Activated CD4-positive, alpha-beta memory T cell treated with anti-CD3 and anti-CD28 coated beads for 36 hours (primary cell): Measurements from ENCODE around the gene ZNF692. TPM values are rescaled to one million over a fixed set of nuclear protein-coding genes. Genes with fewer than 3 reads are reported as not detected.

Experiments
- CTCF ChIA-PET: fragments of 350-600 bp; sonication (Branson Sonifier 250); formaldehyde crosslinking; loops from one replicate; lab custom pipeline; 2021; ENCODE audit warnings: antibody characterized with exemption, inconsistent platforms; lab: Charles Lee
- POLR2A ChIA-PET: fragments of 350-600 bp; sonication (Branson Sonifier 250); formaldehyde crosslinking; loops from one replicate; lab custom pipeline; 2021; ENCODE audit warnings: antibody characterized with exemption; lab: Charles Lee
- DNase-seq: peaks from one replicate; pipeline ENCODE4 v3.0.0-alpha.2; 2020
- H3K27ac Mint-ChIP-seq: one replicate; pipeline ENCODE4 v1.8.0; 2021; ENCODE audit warnings: mixed read lengths
- H3K27me3 Mint-ChIP-seq: one replicate; pipeline ENCODE4 v1.8.0; 2021; ENCODE audit warnings: mixed read lengths
- H3K36me3 Mint-ChIP-seq: one replicate; pipeline ENCODE4 v1.8.0; 2021; ENCODE audit warnings: mixed read lengths
- H3K4me1 Mint-ChIP-seq: one replicate; pipeline ENCODE4 v1.8.0; 2021; ENCODE audit warnings: low read depth, mixed read lengths
- H3K4me3 Mint-ChIP-seq: one replicate; pipeline ENCODE4 v1.8.0; 2021; ENCODE audit warnings: mild to moderate bottlenecking, mixed read lengths
- H3K9me3 Mint-ChIP-seq: one replicate; pipeline ENCODE4 v1.8.0; 2021; ENCODE audit warnings: mixed read lengths
- intact Hi-C: fragments of 100-400 bp; cut with micrococcal nuclease; formaldehyde crosslinking; loops from one replicate; pipeline ENCODE4 v1.15.1; 2023
- total RNA-seq, 2 experiments: library from RNA; stranded (reverse); gene quantifications; one replicate each; pipeline ENCODE4 v1.2.3, GENCODE V29; 2021

Gene ZNF692
- total RNA-seq, 2 experiments from 2014 or later: 60.4 to 65.9 TPM

DNA sequence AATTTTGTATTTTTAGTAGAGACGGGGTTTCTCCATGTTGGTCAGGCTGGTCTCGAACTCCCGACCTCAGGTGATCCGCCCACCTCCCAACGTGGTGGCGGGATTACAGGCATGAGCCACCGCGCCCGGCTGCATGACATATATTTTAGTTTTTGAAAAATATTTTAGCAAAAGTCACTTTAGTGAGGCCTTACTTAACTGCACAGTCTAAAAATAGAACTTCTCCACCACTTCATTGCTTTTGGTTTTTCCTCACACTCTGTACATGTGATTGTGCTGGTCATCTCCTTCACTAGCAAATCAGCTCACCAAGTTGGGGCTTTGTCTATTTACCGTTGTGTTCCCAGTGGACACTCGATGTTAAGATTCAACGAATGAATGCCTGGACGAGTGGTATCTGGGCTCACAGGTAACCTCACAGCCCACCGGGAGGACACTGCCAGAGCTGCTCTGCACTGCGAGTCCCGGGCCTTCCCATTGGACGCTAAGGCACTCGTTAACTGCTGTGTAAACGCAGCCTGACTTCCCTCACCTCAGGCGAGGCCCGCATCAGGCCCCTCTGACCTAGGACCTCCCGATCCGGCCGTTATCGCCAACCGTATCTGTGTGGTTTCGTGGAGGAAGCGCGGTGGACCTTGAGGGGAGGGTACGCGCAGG lies 14.0 kb upstream of the ZNF692 start:
- Mint-ChIP-seq H3K36me3 (peaks cover 10% of the 10 kb centered on the region), H3K27me3 (peaks cover 8% of the 10 kb centered on the region), H3K4me1 (peaks cover 24% of the 10 kb centered on the region), H3K27ac (peak overlapping the region; percentile 92), H3K9me3 (peaks cover 3% of the 10 kb centered on the region), H3K4me3 (peak overlapping the region; percentile 91)
- DNase-seq: peak; percentile 75
- intact Hi-C loops: loop anchor here (1.0 kb wide), 4 partner anchors 10 to 35 kb away; partner anchors contain the start of genes PGBD2, ZNF672 and ZNF692
- ChIA-PET POLR2A (interaction anchor here (1.5 to 2.4 kb wide), 4 partner anchors 10 to 47 kb away, joined by 10 to 17 read pairs (median 12); partner anchors contain the start of genes SH3BP5L, ZNF672 and ZNF692), CTCF (interaction anchor here (0.8 to 2.4 kb wide), 8 partner anchors 9 to 66 kb away, joined by 3 to 22 read pairs (median 3); partner anchors contain the start of genes SH3BP5L and ZNF692)

GRCh38 chr1:248871837-248872401 lies 13.0 kb upstream of the ZNF692 start:
- intact Hi-C loops: no loop called here
- Mint-ChIP-seq H3K4me3 (no peak overlapping the region), H3K4me1 (peaks cover 24% of the 10 kb centered on the region), H3K9me3 (peaks cover 3% of the 10 kb centered on the region), H3K27ac (no peak overlapping the region), H3K27me3 (peaks cover 8% of the 10 kb centered on the region), H3K36me3 (peaks cover 10% of the 10 kb centered on the region)
- CTCF ChIA-PET: interaction anchor here (1.2 kb wide), 1 partner anchor 48 kb away, joined by 3 read pairs; no protein-coding TSS in a partner anchor
- DNase-seq: no peak
- POLR2A ChIA-PET: no interaction called here

DNA sequence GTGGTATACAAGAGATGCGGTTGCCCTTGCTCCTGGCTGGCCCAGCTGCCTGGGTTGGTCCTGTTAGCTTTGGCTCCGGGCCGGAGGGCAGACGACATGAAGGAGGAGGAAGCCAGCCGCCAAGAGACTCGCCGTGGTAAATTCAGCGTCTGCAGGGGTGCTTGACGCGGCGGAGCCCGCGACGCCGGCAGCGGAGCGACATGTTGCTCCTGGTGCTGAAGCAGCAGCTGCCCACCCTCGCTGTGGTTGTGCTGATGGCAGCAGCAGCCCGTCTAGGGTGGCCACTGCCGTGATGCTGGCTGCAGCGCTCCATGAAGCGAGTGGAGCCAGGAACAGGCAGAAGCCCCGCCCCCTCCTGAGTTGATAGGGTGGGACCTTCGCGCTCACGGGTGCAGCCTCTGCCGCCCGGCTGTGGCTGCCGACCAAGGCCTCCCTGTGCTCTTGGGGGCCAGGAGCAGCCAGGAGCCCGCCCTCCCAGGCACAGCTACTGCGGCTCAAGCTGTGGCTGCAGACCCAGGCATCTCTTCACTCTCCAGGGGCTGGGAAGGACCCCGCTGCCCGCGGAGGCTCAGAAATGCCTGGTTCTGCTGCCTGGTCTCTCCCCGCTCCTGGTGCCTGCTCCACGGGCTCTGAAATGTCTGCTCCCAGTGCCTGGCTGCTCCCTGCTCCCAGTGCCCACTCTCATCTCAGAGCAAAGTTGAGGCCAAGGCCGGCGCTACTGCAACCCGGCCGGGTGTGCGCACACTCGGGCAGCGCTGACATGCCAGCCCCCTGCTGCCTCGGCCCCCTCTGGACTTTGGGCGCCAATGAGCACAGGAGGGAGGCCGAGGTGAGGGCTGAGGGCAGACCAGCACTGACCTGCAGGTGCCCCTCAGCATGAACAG lies 4.4 kb upstream of the ZNF692 start:
- POLR2A ChIA-PET: interaction anchor here (0.9 to 2.9 kb wide), 3 partner anchors 10 to 37 kb away, joined by 3 to 17 read pairs (median 7); partner anchors contain the start of genes SH3BP5L and ZNF672
- intact Hi-C loops: loop anchor here (1.0 kb wide), 1 partner anchor 10 kb away; no protein-coding TSS in a partner anchor
- peak overlapping the region; percentile 85 for H3K4me3 Mint-ChIP-seq
- CTCF ChIA-PET: no interaction called here
- no peaks in the 10 kb centered on the region for H3K27me3 Mint-ChIP-seq
- peak overlapping the region; percentile 65 for H3K27ac Mint-ChIP-seq
- peak; percentile 87 for DNase-seq
- no peaks in the 10 kb centered on the region for H3K9me3 Mint-ChIP-seq
- H3K36me3 Mint-ChIP-seq: no peaks in the 10 kb centered on the region
- peaks cover 31% of the 10 kb centered on the region for H3K4me1 Mint-ChIP-seq

DNA sequence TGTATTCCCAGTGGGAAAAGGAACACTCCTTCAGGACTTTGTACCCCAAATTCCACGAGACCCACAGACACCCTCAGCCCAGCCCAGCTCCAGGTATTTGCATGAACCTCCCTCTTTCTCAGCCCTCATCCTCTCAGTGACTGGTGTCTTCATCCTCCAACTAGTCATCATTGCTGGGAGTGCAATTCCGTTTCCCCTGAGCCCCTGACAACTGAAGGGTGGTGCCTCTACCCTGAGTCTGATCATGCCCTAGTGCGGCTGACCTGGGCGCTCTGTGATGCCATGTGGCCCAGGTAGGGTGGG lies 3.8 kb upstream of the ZNF692 start:
- no peaks in the 10 kb centered on the region for H3K36me3 Mint-ChIP-seq

DNA sequence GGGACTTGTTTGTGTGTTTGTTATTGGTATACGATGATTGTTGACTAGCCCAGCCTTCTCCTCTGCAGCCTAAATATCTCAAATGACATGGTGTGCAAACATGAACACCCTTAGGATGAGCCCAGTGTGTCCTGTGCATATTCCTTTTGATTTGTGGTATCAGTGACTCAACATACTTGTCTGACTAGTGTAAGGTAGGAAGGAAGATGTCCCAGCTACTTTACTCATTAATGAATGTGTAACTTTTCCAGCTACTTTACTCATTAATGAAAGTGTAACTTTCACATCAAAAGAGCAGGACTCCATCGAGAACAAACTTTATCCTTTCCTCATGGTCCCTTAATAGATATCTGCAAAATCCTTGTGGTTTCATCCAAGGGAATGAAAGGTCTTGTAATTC lies 2.7 kb upstream of the ZNF692 start:
- H3K4me3 Mint-ChIP-seq: no peak overlapping the region
- H3K36me3 Mint-ChIP-seq: no peaks in the 10 kb centered on the region
- ChIA-PET CTCF (no interaction called here), POLR2A (interaction anchor here (1.9 to 2.9 kb wide), 2 partner anchors 12 to 24 kb away, joined by 7 to 17 read pairs; partner anchors contain the start of gene ZNF672)
- no peak overlapping the region for H3K27ac Mint-ChIP-seq
- no peaks in the 10 kb centered on the region for H3K9me3 Mint-ChIP-seq
- DNase-seq: no peak
- H3K27me3 Mint-ChIP-seq: no peaks in the 10 kb centered on the region
- intact Hi-C loops: no loop called here
- peaks cover 40% of the 10 kb centered on the region for H3K4me1 Mint-ChIP-seq

More for the DNA sequence above, 3.8 kb upstream of the ZNF692 start:
- ChIA-PET POLR2A (interaction anchor here (0.9 to 2.9 kb wide), 3 partner anchors 11 to 37 kb away, joined by 3 to 17 read pairs (median 7); partner anchors contain the start of genes SH3BP5L and ZNF672), CTCF (no interaction called here)
- intact Hi-C loops: no loop called here
- no peak for DNase-seq
- Mint-ChIP-seq H3K9me3 (no peaks in the 10 kb centered on the region), H3K4me1 (peaks cover 32% of the 10 kb centered on the region), H3K27ac (peak overlapping the region; percentile 65), H3K4me3 (peak overlapping the region; percentile 85), H3K27me3 (no peaks in the 10 kb centered on the region)

GRCh38 chr1:248860007-248860406 lies 1.1 kb upstream of the ZNF692 start:
- H3K36me3 Mint-ChIP-seq: peaks cover 12% of the 10 kb centered on the region
- POLR2A ChIA-PET: interaction anchor here (2.1 to 2.9 kb wide), 3 partner anchors 13 to 34 kb away, joined by 10 to 47 read pairs (median 25); partner anchors contain the start of genes SH3BP5L and ZNF672
- intact Hi-C loops: no loop called here
- peak overlapping the region; percentile 92 for H3K27ac Mint-ChIP-seq
- no peaks in the 10 kb centered on the region for H3K9me3 Mint-ChIP-seq
- CTCF ChIA-PET: interaction anchor here (1.0 to 3.2 kb wide), 3 partner anchors 13 to 34 kb away, joined by 3 to 28 read pairs (median 22); partner anchors contain the start of gene SH3BP5L
- no peak for DNase-seq
- no peaks in the 10 kb centered on the region for H3K27me3 Mint-ChIP-seq
- peak overlapping the region; percentile 91 for H3K4me3 Mint-ChIP-seq
- peaks cover 51% of the 10 kb centered on the region for H3K4me1 Mint-ChIP-seq

GRCh38 chr1:248858096-248858890 lies 592 bp downstream of the ZNF692 start:
- H3K9me3 Mint-ChIP-seq: no peaks in the 10 kb centered on the region
- H3K4me1 Mint-ChIP-seq: peaks cover 44% of the 10 kb centered on the region
- CTCF ChIA-PET: interaction anchor here (0.6 to 3.2 kb wide), 13 partner anchors 11 to 1997 kb away, joined by 3 to 29 read pairs (median 5); partner anchors contain the start of genes PGBD2, SH3BP5L and ZNF672

GRCh38 chr1:248857749-248858095 lies 1.2 kb downstream of the ZNF692 start:
- Mint-ChIP-seq H3K4me1 (peaks cover 42% of the 10 kb centered on the region), H3K36me3 (peaks cover 22% of the 10 kb centered on the region), H3K27me3 (no peaks in the 10 kb centered on the region), H3K27ac (peak overlapping the region; percentile 92), H3K9me3 (no peaks in the 10 kb centered on the region), H3K4me3 (peak overlapping the region; percentile 91)
- intact Hi-C loops: loop anchor here (1.0 kb wide), 2 partner anchors 19 to 49 kb away; partner anchors contain the start of genes PGBD2 and ZNF672
- no peak for DNase-seq
- ChIA-PET POLR2A (interaction anchor here (1.3 to 2.9 kb wide), 3 partner anchors 13 to 32 kb away, joined by 3 to 47 read pairs (median 25); partner anchors contain the start of genes SH3BP5L and ZNF672), CTCF (interaction anchor here (0.7 to 3.2 kb wide), 8 partner anchors 16 to 68 kb away, joined by 3 to 29 read pairs (median 12); partner anchors contain the start of genes PGBD2, SH3BP5L and ZNF672)

More at GRCh38 chr1:248858096-248858890, 592 bp downstream of the ZNF692 start:
- Mint-ChIP-seq H3K27ac (peak overlapping the region; percentile 92), H3K27me3 (no peaks in the 10 kb centered on the region), H3K4me3 (peak overlapping the region; percentile 91), H3K36me3 (peaks cover 22% of the 10 kb centered on the region)
- POLR2A ChIA-PET: interaction anchor here (0.7 to 2.9 kb wide), 6 partner anchors 13 to 48 kb away, joined by 3 to 47 read pairs (median 8); partner anchors contain the start of genes PGBD2, SH3BP5L and ZNF672
- peak; percentile 59 for DNase-seq
- intact Hi-C loops: loop anchor here (1.0 kb wide), 2 partner anchors 20 to 48 kb away; partner anchors contain the start of genes PGBD2 and ZNF672

DNA sequence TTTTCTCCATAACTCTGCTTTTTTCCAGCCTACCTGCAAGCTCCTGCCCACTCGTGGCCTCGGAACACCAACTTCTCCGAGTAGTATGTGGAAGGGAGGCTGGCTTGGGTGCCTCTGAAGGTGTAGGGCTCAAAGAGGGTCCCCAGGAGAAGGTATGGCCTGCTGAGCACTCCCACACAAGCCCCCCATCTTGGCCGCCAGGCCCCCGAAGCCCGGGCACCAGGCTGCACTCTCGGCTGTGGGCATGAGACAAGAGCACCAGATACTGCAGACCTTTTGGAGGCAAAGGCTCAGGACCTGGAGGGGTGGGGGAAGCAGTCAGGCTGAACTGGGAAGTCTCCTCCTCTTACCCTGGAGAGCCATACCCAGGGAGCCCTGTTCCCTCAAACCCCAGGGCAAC lies 1.7 kb downstream of the ZNF692 start:
- Mint-ChIP-seq H3K4me1 (peaks cover 37% of the 10 kb centered on the region), H3K27ac (peak overlapping the region; percentile 92), H3K27me3 (no peaks in the 10 kb centered on the region), H3K9me3 (no peaks in the 10 kb centered on the region), H3K36me3 (peaks cover 22% of the 10 kb centered on the region), H3K4me3 (peak overlapping the region; percentile 91)
- POLR2A ChIA-PET: no interaction called here
- no peak for DNase-seq
- CTCF ChIA-PET: interaction anchor here (2.8 kb wide), 1 partner anchor 19 kb away, joined by 29 read pairs; the partner anchor contains the start of gene ZNF672
- intact Hi-C loops: no loop called here

DNA sequence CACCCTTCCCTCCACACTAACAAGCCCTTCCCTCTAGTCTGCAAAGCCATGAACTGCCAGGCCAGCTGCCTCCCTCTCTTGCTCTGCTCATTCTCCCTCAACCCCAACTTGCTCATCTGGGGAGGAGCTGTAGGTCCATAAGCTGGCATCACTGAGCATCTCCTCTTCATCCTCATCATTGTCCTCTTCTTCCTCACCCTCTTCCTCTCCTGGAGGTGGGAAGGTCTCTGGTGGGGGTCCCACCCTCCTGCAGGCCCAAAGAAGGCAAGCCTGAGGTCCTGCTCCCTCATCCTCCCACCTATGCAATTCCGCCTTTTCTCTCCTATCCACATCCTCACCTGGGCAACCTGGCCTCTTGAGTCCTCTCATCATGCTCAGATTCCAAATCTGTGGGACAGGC lies 2.7 kb downstream of the ZNF692 start:
- Mint-ChIP-seq H3K9me3 (no peaks in the 10 kb centered on the region), H3K4me3 (no peak overlapping the region), H3K4me1 (peaks cover 30% of the 10 kb centered on the region), H3K27ac (peak overlapping the region; percentile 30), H3K36me3 (peaks cover 22% of the 10 kb centered on the region), H3K27me3 (no peaks in the 10 kb centered on the region)
- no peak for DNase-seq
- ChIA-PET POLR2A (no interaction called here), CTCF (no interaction called here)
- intact Hi-C loops: no loop called here
